Neuronal stem cell (in vitro differentiated cells): ENCODE results near the gene RING1.

Experiments
- DNase-seq: peaks from one replicate; pipeline ENCODE4 v3.0.0-alpha.2; 2013; ENCODE audit warnings: low spot score
- H2AFZ ChIP-seq: one replicate; pipeline ENCODE4 v1.6.1; 2013; ENCODE audit warnings: mild to moderate bottlenecking, low read length, inconsistent platforms
- H2AK5ac ChIP-seq: 2 replicates; pipeline ENCODE4 v1.6.1; 2013; ENCODE audit warnings: low read depth, mild to moderate bottlenecking, inconsistent platforms, low read length, moderate library complexity, mixed read lengths
- H2BK120ac ChIP-seq: 2 replicates; pipeline ENCODE4 v1.6.1; 2013; ENCODE audit warnings: low read depth, mild to moderate bottlenecking, inconsistent platforms, low read length, moderate library complexity, mixed read lengths
- H2BK12ac ChIP-seq: one replicate; pipeline ENCODE4 v1.6.1; 2013; ENCODE audit warnings: low read length, inconsistent platforms
- H2BK15ac ChIP-seq: 2 replicates; pipeline ENCODE4 v1.6.1; 2013; ENCODE audit warnings: mild to moderate bottlenecking, low read length, inconsistent platforms, mixed read lengths
- H2BK5ac ChIP-seq: one replicate; pipeline ENCODE4 v1.6.1; 2013; ENCODE audit warnings: inconsistent platforms, mild to moderate bottlenecking, low read length, moderate library complexity
- H3K14ac ChIP-seq: one replicate; pipeline ENCODE4 v1.6.1; 2013; ENCODE audit warnings: low read length, inconsistent platforms
- H3K18ac ChIP-seq: 2 replicates; pipeline ENCODE4 v1.6.1; 2013; ENCODE audit warnings: low read length, inconsistent platforms
- H3K23ac ChIP-seq: 2 replicates; pipeline ENCODE4 v1.6.1; 2013; ENCODE audit warnings: low read depth, mild to moderate bottlenecking, mixed read lengths, low read length, inconsistent platforms; ENCODE audit not compliant: poor library complexity
- H3K27ac ChIP-seq: replicated peaks from 3 replicates; pipeline ENCODE4 v1.5.1; 2013; ENCODE audit warnings: low read length, inconsistent platforms
- H3K27me3 ChIP-seq, 3 experiments: 2 replicates each; pipeline ENCODE4 v1.6.1; 2013; ENCODE audit warnings: low read length in 3 of 3, mild to moderate bottlenecking in 2 of 3, inconsistent platforms in 1 of 3, low read depth in 1 of 3, mixed read lengths in 1 of 3, moderate library complexity in 1 of 3; ENCODE audit not compliant: control insufficient read depth in 3 of 3, insufficient read depth in 3 of 3
- H3K36me3 ChIP-seq, 2 donors: replicated peaks in 1 of 2; 2 replicates each; pipeline ENCODE4 v1.6.1; 2013; ENCODE audit warnings: low read length in 2 of 2; ENCODE audit not compliant: control insufficient read depth in 2 of 2, insufficient read depth in 2 of 2
- H3K4ac ChIP-seq: 2 replicates; pipeline ENCODE4 v1.6.1; 2013; ENCODE audit warnings: inconsistent platforms, mild to moderate bottlenecking, low read length, moderate library complexity
- H3K4me1 ChIP-seq, 2 donors: 1 replicate in 1 of 2; 2 replicates in 1 of 2; pipeline ENCODE4 v1.6.1; 2013; ENCODE audit warnings: low read length in 2 of 2, low read depth in 1 of 2; ENCODE audit not compliant: control insufficient read depth in 2 of 2, insufficient read depth in 1 of 2
- H3K4me2 ChIP-seq: one replicate; pipeline ENCODE4 v1.6.1; 2013; ENCODE audit warnings: mild to moderate bottlenecking, low read length, inconsistent platforms; ENCODE audit not compliant: insufficient read depth, poor library complexity, severe bottlenecking
- H3K4me3 ChIP-seq, 2 donors: 2 replicates each; pipeline ENCODE4 v1.5.1; 2013; ENCODE audit warnings: low read length in 2 of 2, mild to moderate bottlenecking in 2 of 2, inconsistent platforms in 1 of 2, moderate library complexity in 1 of 2
- H3K79me1 ChIP-seq: one replicate; pipeline ENCODE4 v1.6.1; 2013; ENCODE audit warnings: low read depth, mild to moderate bottlenecking, inconsistent platforms, low read length, moderate library complexity
- H3K9ac ChIP-seq: one replicate; pipeline ENCODE4 v1.6.1; 2013; ENCODE audit warnings: mild to moderate bottlenecking, low read depth, low read length, inconsistent platforms; ENCODE audit not compliant: poor library complexity
- H3K9me3 ChIP-seq, 2 donors: replicated peaks in 1 of 2; 2 replicates each; pipeline versions ENCODE3 to v1.6.1; 2013; ENCODE audit warnings: low read length in 2 of 2, mild to moderate bottlenecking in 2 of 2, inconsistent platforms in 1 of 2, low read depth in 1 of 2, mixed read lengths in 1 of 2, moderate library complexity in 1 of 2; ENCODE audit not compliant: control insufficient read depth in 2 of 2, insufficient read depth in 1 of 2
- H4K8ac ChIP-seq: one replicate; pipeline ENCODE4 v1.6.1; 2013; ENCODE audit warnings: low read depth, mild to moderate bottlenecking, inconsistent platforms, low read length, moderate library complexity
- H4K91ac ChIP-seq: one replicate; pipeline ENCODE4 v1.6.1; 2013; ENCODE audit warnings: low read length, low read depth, mild to moderate bottlenecking, inconsistent platforms; ENCODE audit not compliant: poor library complexity
- whole genome bisulfite sequencing, 2 donors: extraction: QIAGEN DNeasy Blood & Tissue Kit; methylation state at CpG; one replicate each; pipeline ENCODE4 v1.1.7; 2013; ENCODE audit warnings: missing lambda C conversion rate in 2 of 2, mixed read lengths in 1 of 2; ENCODE audit not compliant: insufficient read length in 2 of 2, insufficient replicate concordance in 1 of 2; ENCODE audit errors: extremely low coverage in 2 of 2; 5-methylcytosine and 5-hydroxymethylcytosine counted together

RING1 gene

DNA sequence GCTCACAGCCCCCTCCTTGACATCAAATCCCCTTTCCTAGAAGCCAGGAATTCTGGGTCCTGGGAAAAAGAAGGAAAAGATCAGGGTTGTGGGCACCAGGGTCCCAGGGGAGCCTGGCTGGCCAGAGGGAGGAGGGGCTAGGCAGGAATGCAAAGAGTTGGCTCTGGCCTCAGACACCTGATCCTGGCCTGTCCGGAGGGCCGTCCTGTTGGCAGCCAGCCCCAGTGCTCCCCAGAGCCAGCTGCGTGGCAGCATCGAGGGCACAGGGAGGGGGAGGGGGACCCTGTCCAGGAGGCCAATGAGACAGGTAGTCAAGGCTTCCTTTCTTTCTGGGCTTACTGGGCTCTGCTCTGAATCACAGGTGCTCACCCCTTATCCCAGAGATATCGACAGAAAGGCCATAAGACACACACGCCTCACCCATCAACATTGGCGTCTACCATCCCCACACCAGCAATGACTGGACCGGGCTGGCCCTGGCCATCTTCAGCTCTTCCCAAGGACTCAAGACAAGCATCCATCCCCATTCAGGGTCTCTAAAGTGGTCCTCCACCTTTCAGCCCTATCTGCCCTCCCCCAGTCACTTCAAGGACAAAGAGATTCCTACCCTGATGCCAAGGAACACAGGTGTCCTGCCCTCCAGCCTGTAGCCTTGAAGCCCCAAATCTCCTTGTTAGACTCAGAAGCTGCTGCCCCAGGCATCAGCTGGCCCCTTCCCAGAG is 16.8 kb upstream of the RING1 start:
- no peak overlapping the region for H3K4ac ChIP-seq
- H2BK15ac ChIP-seq = peak overlapping the region; percentile 23
- no peaks in the 10 kb centered on the region for H3K9me3 ChIP-seq
- H3K4me2 ChIP-seq = peak overlapping the region; percentile 39
- DNase-seq = no peak
- H2AFZ ChIP-seq = no peak overlapping the region
- H2BK120ac ChIP-seq = no peak overlapping the region
- H3K36me3 ChIP-seq = peaks cover 20 to 31% of the 10 kb centered on the region in 2 donors
- H4K8ac ChIP-seq = no peak overlapping the region
- no peak overlapping the region for H4K91ac ChIP-seq
- peak overlapping the region in 1 of 2 donors; percentile 16 for H3K4me3 ChIP-seq
- H3K4me1 ChIP-seq = peaks cover 3 to 11% of the 10 kb centered on the region in 2 donors
- peak overlapping the region; percentile 13 for H2AK5ac ChIP-seq
- no peak overlapping the region for H2BK5ac ChIP-seq
- H3K27me3 ChIP-seq = peaks cover 4 to 22% (median 18%) of the 10 kb centered on the region in 3 experiments
- no peak overlapping the region for H3K14ac ChIP-seq
- H3K27ac ChIP-seq = no peak overlapping the region
- H3K23ac ChIP-seq = peak overlapping the region; percentile 30
- WGBS, 2 donors = no CpG with 5 or more reads among the region's 8 CpGs
- H3K79me1 ChIP-seq = no peaks in the 10 kb centered on the region
- H2BK12ac ChIP-seq = no peak overlapping the region
- no peak overlapping the region for H3K9ac ChIP-seq
- peak overlapping the region; percentile 73 for H3K18ac ChIP-seq

DNA sequence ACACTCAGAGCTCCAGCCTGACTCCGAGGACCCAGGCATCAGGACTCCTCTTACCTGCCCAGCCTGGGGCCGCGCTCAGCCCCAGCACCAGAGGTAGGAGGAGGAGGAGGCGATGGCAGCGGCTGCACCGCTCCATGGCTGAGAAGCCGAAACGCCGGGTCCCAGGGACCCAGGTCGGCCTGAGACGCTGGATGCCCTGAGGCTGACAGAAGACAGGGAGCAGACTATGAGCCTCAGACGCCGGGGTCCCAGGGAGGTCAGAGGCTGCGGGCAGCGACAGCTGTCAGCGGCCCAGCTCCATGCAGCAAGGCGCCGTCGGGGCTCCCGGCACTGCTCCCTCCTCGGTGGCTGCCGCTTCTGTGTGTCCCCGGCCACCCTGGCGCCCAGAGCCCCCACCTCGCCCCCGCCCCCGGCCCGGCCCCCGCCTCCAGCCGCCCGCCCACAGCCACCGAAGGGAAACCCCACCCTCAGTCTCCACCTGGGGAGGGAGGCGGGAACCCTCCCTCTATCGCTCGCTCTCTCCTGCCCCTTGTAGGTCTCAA is 16.1 kb upstream of the RING1 start, which contains the start of gene COL11A2:
Gene COL11A2, minus strand, starts transcription at position 363 of the 542 bp plus-strand sequence. Its CDS starts 227 bp downstream, at position 136.
- no peak for DNase-seq

DNA sequence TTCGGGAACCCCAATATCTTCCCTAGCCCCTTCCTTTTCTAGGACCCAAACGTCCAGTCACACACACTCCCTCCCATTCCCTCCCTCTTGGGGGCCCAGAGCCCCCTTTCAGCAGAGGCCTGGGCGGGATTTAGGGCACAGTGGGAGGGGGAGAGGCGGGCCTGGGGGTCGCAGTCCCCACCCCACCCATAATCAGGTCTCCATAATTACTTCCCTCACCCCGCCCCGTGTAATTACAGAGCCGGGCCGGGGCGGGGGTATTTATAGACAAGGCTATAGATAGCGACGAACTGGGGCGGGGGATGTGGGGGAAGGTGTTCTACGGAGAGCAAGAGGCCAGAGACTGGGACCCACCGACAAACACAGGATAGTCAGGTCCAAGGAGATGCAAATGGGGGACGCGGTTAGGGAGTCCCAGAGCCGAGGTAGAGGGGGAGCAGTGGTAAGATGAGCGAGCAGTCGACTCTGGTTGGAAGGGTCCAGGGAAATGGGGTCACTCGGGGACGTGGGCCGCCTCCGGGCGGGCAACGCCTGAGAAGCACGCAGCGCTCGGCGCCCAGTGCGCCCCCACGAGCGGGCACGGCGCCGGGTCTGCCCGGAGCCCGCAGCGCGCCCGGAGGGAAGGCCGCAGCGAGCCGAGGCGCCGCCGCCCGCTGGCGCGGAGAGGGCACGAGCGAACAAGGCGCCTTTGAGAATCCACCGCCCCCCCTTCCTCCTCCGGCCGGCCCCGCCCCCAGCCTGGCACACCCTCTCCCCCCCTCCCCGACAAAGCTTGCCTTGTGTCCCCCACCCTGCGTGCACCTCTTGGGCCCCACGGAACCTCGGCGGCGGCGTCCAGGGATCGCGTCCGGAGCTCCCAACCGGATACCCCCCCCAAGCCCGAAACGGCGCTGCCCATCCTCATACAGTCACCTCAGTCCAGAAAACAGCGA is 15.4 kb upstream of the RING1 start:
- no peak overlapping the region for H2BK120ac ChIP-seq
- no peak overlapping the region for H3K27ac ChIP-seq
- H3K4me2 ChIP-seq = peak overlapping the region; percentile 81
- H3K4me1 ChIP-seq = peaks cover 3 to 11% of the 10 kb centered on the region in 2 donors
- peak overlapping the region; percentile 50 for H3K9ac ChIP-seq
- no peak overlapping the region for H4K91ac ChIP-seq
- H3K23ac ChIP-seq = no peak overlapping the region
- peak overlapping the region; percentile 93 for H3K18ac ChIP-seq
- H3K27me3 ChIP-seq = peaks cover 4 to 22% (median 14%) of the 10 kb centered on the region in 3 experiments
- H3K14ac ChIP-seq = no peak overlapping the region
- no peak overlapping the region for H4K8ac ChIP-seq
- peak overlapping the region; percentile 15 for H2BK15ac ChIP-seq
- no CpG with 5 or more reads among the region's 72 CpGs for WGBS, 2 donors
- H3K9me3 ChIP-seq = no peaks in the 10 kb centered on the region
- H3K79me1 ChIP-seq = peaks cover under 1% of the 10 kb centered on the region
- no peak overlapping the region for H2BK5ac ChIP-seq
- no peak overlapping the region for H2AK5ac ChIP-seq
- H3K4me3 ChIP-seq = peak overlapping the region in 1 of 2 donors; percentile 74
- H3K36me3 ChIP-seq = peaks cover 25 to 40% of the 10 kb centered on the region in 2 donors
- H2BK12ac ChIP-seq = no peak overlapping the region
- H3K4ac ChIP-seq = no peak overlapping the region
- DNase-seq = no peak
- H2AFZ ChIP-seq = no peak overlapping the region

More for the DNA sequence above, 16.1 kb upstream of the RING1 start, which contains the start of gene COL11A2:
- Histone ChIP-seq H3K27me3 (peaks cover 4 to 22% (median 16%) of the 10 kb centered on the region in 3 experiments), H3K9ac (peak within 1 kb of the TSS; percentile 65), H3K23ac (peak within 1 kb of the TSS; percentile 57), H3K4me2 (peak within 1 kb of the TSS; percentile 81), H3K79me1 (no peaks in the 10 kb centered on the region), H3K9me3 (no peaks in the 10 kb centered on the region), H3K4ac (peak within 1 kb of the TSS; percentile 78), H3K4me1 (peaks cover 3 to 11% of the 10 kb centered on the region in 2 donors), H3K14ac (no peak within 1 kb of the TSS), H3K36me3 (peaks cover 23 to 37% of the 10 kb centered on the region in 2 donors), H3K27ac (no peak within 1 kb of the TSS), H2BK15ac (peak within 1 kb of the TSS; percentile 23), H2BK5ac (no peak within 1 kb of the TSS), H4K8ac (no peak within 1 kb of the TSS), H2BK120ac (no peak within 1 kb of the TSS), H3K4me3 (peak within 1 kb of the TSS in 1 of 2 donors; percentile 74), H2BK12ac (no peak within 1 kb of the TSS), H2AFZ (no peak within 1 kb of the TSS), H3K18ac (peak within 1 kb of the TSS; percentile 93), H4K91ac (no peak within 1 kb of the TSS), H2AK5ac (peak within 1 kb of the TSS; percentile 13)
- no CpG with 5 or more reads among the region's 35 CpGs for WGBS, 2 donors
